CD4-positive, CD25-positive, alpha-beta regulatory T cell (primary cell): ENCODE data around the gene GNGT2. TPM values are rescaled to one million over a fixed set of nuclear protein-coding genes. Genes with fewer than 3 reads are reported as not detected.

Experiments used
- ATAC-seq, 2 donors: fragments of 150-1000 bp; cut with Tn5 transposase; one replicate each; pipeline ENCODE4 v1.10.0; 2021; ENCODE audit warnings: low read depth in 2 of 2, moderate number of reproducible peaks in 2 of 2, moderate library complexity in 1 of 2
- DNase-seq, 3 donors: peaks; one replicate each; pipeline versions ENCODE4 v3.0.0 to v3.0.0-alpha.2; 2012 to 2022; ENCODE audit warnings: mixed read lengths in 1 of 3
- H3K27ac ChIP-seq: one replicate; pipeline ENCODE4 v1.7.0; 2013; ENCODE audit warnings: mild to moderate bottlenecking, low read length; ENCODE audit not compliant: insufficient read depth, poor library complexity, severe bottlenecking
- H3K27me3 ChIP-seq: one replicate; pipeline ENCODE4 v1.7.0; 2013; ENCODE audit warnings: low read length; ENCODE audit not compliant: control insufficient read depth, insufficient read depth
- H3K36me3 ChIP-seq: one replicate; pipeline ENCODE4 v1.7.0; 2013; ENCODE audit warnings: mild to moderate bottlenecking, low read length, moderate library complexity; ENCODE audit not compliant: control insufficient read depth, insufficient read depth
- H3K4me1 ChIP-seq: 2 replicates; pipeline ENCODE4 v1.7.0; 2013; ENCODE audit warnings: mild to moderate bottlenecking, low read length; ENCODE audit not compliant: insufficient read depth, control insufficient read depth, poor library complexity, severe bottlenecking
- H3K4me3 ChIP-seq: one replicate; pipeline ENCODE4 v1.7.0; 2013; ENCODE audit warnings: low read depth, mild to moderate bottlenecking, low read length, moderate library complexity
- H3K9me3 ChIP-seq, 2 experiments: 1 replicate in 1 of 2; 2 replicates in 1 of 2; pipeline ENCODE4 v1.7.0; 2013; ENCODE audit warnings: low read length in 2 of 2, mild to moderate bottlenecking in 1 of 2, moderate library complexity in 1 of 2; ENCODE audit not compliant: control insufficient read depth in 2 of 2
- H3K27ac Mint-ChIP-seq, 3 donors: one replicate each; pipeline ENCODE4 v1.8.0; 2020 to 2022; ENCODE audit warnings: mild to moderate bottlenecking in 3 of 3, mixed read lengths in 3 of 3, moderate library complexity in 2 of 3
- H3K27me3 Mint-ChIP-seq: one replicate; pipeline ENCODE4 v1.8.0; 2022; ENCODE audit warnings: mild to moderate bottlenecking, mixed read lengths
- H3K36me3 Mint-ChIP-seq: one replicate; pipeline ENCODE4 v1.8.0; 2020; ENCODE audit warnings: mixed read lengths
- H3K4me1 Mint-ChIP-seq, 4 donors: one replicate each; pipeline ENCODE4 v1.8.0; 2020 to 2022; ENCODE audit warnings: mixed read lengths in 4 of 4, mild to moderate bottlenecking in 1 of 4
- H3K4me3 Mint-ChIP-seq, 4 donors: one replicate each; pipeline ENCODE4 v1.8.0; 2020 to 2022; ENCODE audit warnings: mild to moderate bottlenecking in 4 of 4, mixed read lengths in 4 of 4, moderate library complexity in 3 of 4
- H3K9me3 Mint-ChIP-seq, 7 donors: one replicate each; pipeline ENCODE4 v1.8.0; 2020 to 2022; ENCODE audit warnings: mixed read lengths in 7 of 7, mild to moderate bottlenecking in 3 of 7, moderate library complexity in 2 of 7
- polyA plus RNA-seq, 4 donors: library from polyadenylated mRNA; unstranded; fragments of 300-500 nt; fragmentation: Illumina TruSeq; gene quantifications; one replicate each; pipeline ENCODE4 v1.2.3, GENCODE V29; 2021
- total RNA-seq: library from RNA; stranded (reverse); gene quantifications from one replicate; pipeline ENCODE4 v1.2.3, GENCODE V29; 2022

GNGT2 gene
- total and polyA plus RNA-seq, 5 donors from 2014 or later: 1.5 to 11.4 (median 6.5) TPM

DNA sequence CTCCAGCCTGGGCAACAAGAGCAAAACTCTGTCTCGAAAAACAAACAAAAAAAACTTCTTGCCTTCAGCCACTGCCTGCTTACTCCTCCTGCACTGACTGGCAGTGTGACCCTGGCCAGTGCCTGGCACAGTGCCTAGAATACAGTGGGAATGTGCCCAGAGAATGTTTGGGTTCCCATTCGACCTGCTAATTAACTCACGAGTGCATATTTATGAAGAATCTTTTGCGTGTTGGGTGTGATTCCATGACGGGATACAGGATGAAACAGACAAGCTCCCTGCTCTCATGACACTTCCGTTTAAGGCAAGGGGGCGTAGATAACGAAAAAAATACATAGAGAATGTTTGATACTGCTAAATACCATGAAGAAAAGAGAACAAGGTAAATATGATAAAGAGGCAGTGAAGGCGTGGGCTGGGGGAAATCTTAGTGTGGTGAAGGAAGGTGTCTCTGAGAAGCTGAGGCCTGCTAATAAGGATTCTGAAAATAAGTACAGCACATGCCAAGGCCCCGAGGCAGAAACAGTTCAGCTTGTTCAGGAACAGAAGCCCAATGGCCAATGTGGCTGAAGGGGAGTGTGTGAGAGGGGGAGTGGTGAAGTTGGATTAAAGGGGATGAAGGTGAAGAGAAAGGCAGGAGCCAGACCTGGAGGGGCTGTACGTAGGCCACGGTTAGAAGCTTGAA is 4.4 kb upstream of the GNGT2 start:
- H3K4me1 ChIP-seq: peaks cover 77% of the 10 kb centered on the region
- Mint-ChIP-seq H3K4me1 (peaks cover 9 to 92% (median 62%) of the 10 kb centered on the region in 4 donors), H3K36me3 (peaks cover 7% of the 10 kb centered on the region), H3K27ac (peak overlapping the region; percentile 43 to 82 (median 56)), H3K4me3 (peak overlapping the region in 3 of 4 donors; percentile 60 to 81 (median 67)), H3K9me3 (peaks cover 0 to 2% (median 0%) of the 10 kb centered on the region in 7 donors), H3K27me3 (no peaks in the 10 kb centered on the region)
- ATAC-seq: no peak
- H3K9me3 ChIP-seq: no peaks in the 10 kb centered on the region
- no peak for DNase-seq
- H3K36me3 ChIP-seq: no peaks in the 10 kb centered on the region
- H3K4me3 ChIP-seq: no peak overlapping the region
- no peaks in the 10 kb centered on the region for H3K27me3 ChIP-seq
- no peak overlapping the region for H3K27ac ChIP-seq

DNA sequence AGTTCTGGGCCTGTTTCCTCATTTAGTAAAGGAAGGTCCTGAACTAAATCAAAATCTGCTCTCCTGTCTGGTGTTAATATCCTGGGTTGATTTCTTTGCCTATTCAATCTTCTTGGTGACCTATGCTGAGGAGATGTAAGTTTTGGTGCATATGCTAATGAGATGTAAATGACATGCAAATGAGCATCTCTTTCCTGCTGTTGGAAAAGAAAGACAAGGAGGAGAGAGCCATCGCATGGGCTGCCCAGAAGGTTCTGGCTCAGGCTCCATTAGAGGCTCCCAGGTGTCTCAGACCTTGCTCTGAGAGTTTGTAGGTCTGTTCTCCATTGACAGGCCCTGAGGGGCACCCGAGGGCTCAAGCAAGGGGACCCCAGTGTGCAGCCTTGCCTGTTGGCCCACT is 3.5 kb upstream of the GNGT2 start:
- no peak overlapping the region for H3K4me3 ChIP-seq

DNA sequence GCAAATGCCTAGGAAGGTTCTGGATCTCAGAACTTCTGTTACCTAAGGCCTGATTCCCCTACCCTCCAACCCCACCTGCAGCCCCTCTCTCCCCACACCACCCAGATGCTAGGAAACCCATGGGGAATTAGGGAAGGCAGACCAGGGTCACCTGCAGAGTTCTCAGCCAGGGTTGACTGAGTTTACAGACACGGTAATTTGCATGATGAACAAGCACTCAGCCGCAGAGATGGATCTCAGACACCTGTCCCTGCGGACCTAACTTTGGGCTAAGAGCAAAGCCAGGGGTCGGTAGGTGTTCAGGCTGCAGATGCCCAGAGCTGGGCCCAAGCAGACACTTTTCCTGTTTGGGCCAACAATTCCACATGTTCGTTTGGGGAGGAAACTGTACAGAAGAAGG is 3.0 kb upstream of the GNGT2 start:
- Mint-ChIP-seq H3K27me3 (no peaks in the 10 kb centered on the region), H3K4me1 (peaks cover 9 to 91% (median 67%) of the 10 kb centered on the region in 4 donors), H3K9me3 (no peaks in the 10 kb centered on the region), H3K27ac (peak overlapping the region; percentile 9 to 79 (median 78)), H3K4me3 (peak overlapping the region in 3 of 4 donors; percentile 59 to 99 (median 70)), H3K36me3 (peaks cover 7% of the 10 kb centered on the region)
- no peaks in the 10 kb centered on the region for H3K27me3 ChIP-seq
- H3K36me3 ChIP-seq: no peaks in the 10 kb centered on the region
- no peak overlapping the region for H3K27ac ChIP-seq
- peaks cover 76% of the 10 kb centered on the region for H3K4me1 ChIP-seq
- DNase-seq: no peak
- ATAC-seq: no peak
- no peaks in the 10 kb centered on the region for H3K9me3 ChIP-seq
- peak overlapping the region; percentile 52 for H3K4me3 ChIP-seq

More for the DNA sequence above, 3.5 kb upstream of the GNGT2 start:
- Histone ChIP-seq H3K36me3 (no peaks in the 10 kb centered on the region), H3K4me1 (peaks cover 77% of the 10 kb centered on the region), H3K27ac (no peak overlapping the region), H3K9me3 (no peaks in the 10 kb centered on the region), H3K27me3 (no peaks in the 10 kb centered on the region)
- H3K4me1 Mint-ChIP-seq: peaks cover 9 to 92% (median 67%) of the 10 kb centered on the region in 4 donors
- no peak for DNase-seq
- no peaks in the 10 kb centered on the region for H3K27me3 Mint-ChIP-seq
- peaks cover 7% of the 10 kb centered on the region for H3K36me3 Mint-ChIP-seq
- H3K27ac Mint-ChIP-seq: peak overlapping the region; percentile 9 to 79 (median 78)
- peaks cover 0 to 1% (median 0%) of the 10 kb centered on the region in 7 donors for H3K9me3 Mint-ChIP-seq
- H3K4me3 Mint-ChIP-seq: peak overlapping the region in 2 of 4 donors; percentile 59 to 99
- no peak for ATAC-seq

DNA sequence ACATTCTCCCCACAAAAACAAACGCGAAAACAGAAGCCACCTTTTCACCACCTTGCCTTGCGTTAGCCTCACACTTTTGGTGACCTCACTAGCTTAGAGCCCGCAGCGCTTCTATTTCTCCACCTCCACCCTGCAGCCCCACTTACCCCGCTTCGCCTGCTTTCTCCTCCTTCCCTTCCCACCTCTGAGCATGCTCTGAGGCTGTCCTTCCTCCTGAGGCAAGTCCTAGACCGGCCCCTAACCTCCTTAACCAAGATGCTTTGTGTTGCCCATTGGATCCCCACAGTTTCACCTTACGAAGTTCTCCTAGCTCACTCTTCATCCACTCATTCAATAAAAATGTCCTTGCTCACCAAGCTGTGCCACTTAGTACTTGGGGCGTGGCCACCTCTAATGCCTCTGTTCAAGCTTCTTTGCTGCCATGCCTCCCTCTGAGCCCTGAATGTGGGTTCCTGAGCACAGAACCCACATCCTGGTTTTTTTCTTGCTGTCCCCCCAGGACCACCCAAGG is 1.3 kb downstream of the GNGT2 start:
- Mint-ChIP-seq H3K9me3 (no peaks in the 10 kb centered on the region), H3K4me1 (peaks cover 5 to 61% (median 42%) of the 10 kb centered on the region in 4 donors), H3K36me3 (peaks cover 5% of the 10 kb centered on the region), H3K27me3 (no peaks in the 10 kb centered on the region), H3K4me3 (peak overlapping the region; percentile 91 to 99 (median 95)), H3K27ac (peak overlapping the region; percentile 80 to 99 (median 86))
- Histone ChIP-seq H3K27me3 (no peaks in the 10 kb centered on the region), H3K27ac (peak overlapping the region; percentile 77), H3K4me1 (peaks cover 43% of the 10 kb centered on the region), H3K4me3 (peak overlapping the region; percentile 42), H3K36me3 (no peaks in the 10 kb centered on the region), H3K9me3 (no peaks in the 10 kb centered on the region)
- ATAC-seq (no peak), DNase-seq (peak in 1 of 3 donors; percentile 44)

DNA sequence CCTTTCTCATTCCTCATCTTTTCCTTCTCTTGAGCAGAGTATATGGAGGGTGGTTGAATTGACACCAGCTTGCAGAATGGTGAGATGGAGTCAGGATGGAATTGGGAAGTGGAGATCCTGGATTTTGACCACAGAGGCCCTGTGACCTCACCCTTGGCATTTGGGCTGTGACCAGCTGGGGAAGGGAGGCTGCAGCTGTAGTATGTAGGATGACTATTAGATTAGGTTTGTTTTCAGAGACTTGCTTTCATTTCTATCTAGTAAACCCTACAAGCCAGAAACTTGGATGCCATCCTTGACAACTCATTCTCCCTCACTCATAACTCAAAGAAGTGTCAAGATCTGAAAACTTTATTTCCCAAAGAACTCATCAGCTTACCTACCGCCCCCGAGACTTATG is 5.9 kb downstream of the GNGT2 start:
- no peak overlapping the region for H3K4me3 Mint-ChIP-seq
- peaks cover 12% of the 10 kb centered on the region for H3K36me3 Mint-ChIP-seq

DNA sequence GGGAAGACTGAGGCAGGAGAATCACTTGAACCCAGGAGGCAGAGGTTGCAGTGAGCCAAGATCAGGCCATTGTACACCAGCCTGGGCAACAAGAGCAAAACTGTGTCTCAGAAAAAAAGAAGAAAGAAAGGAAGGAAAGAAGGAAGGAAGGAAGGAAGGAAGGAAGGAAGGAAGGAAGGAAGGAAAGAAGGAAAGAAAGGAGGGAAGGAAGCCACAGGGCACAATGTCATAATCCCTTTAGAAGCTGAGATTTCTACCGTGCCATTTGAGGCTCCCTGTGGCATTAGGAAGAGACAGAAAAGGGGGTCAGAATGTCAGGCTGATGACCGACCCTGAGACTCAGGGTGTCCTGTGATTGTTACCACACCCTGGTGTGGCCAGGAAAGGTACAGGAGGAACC is 6.6 kb downstream of the GNGT2 start:
- H3K36me3 Mint-ChIP-seq: peaks cover 12% of the 10 kb centered on the region
- Histone ChIP-seq H3K27me3 (no peaks in the 10 kb centered on the region), H3K36me3 (no peaks in the 10 kb centered on the region), H3K27ac (no peak overlapping the region), H3K4me1 (peaks cover 4% of the 10 kb centered on the region), H3K4me3 (no peak overlapping the region), H3K9me3 (no peaks in the 10 kb centered on the region)
- H3K4me1 Mint-ChIP-seq: peaks cover 0 to 9% (median 5%) of the 10 kb centered on the region in 4 donors
- no peaks in the 10 kb centered on the region for H3K9me3 Mint-ChIP-seq
- H3K27ac Mint-ChIP-seq: peak overlapping the region in 2 of 3 donors; percentile 22 to 33
- ATAC-seq (no peak), DNase-seq (no peak)
- no peak overlapping the region for H3K4me3 Mint-ChIP-seq
- H3K27me3 Mint-ChIP-seq: peaks cover 4% of the 10 kb centered on the region

More for the DNA sequence above, 5.9 kb downstream of the GNGT2 start:
- H3K4me3 ChIP-seq: no peak overlapping the region
- Mint-ChIP-seq H3K9me3 (no peaks in the 10 kb centered on the region), H3K27me3 (peaks cover 4% of the 10 kb centered on the region), H3K4me1 (peaks cover 0 to 16% (median 12%) of the 10 kb centered on the region in 4 donors), H3K27ac (no peak overlapping the region)
- DNase-seq: no peak
- peaks cover 11% of the 10 kb centered on the region for H3K4me1 ChIP-seq
- no peaks in the 10 kb centered on the region for H3K36me3 ChIP-seq
- no peak for ATAC-seq
- H3K27me3 ChIP-seq: no peaks in the 10 kb centered on the region
- H3K9me3 ChIP-seq: no peaks in the 10 kb centered on the region
- no peak overlapping the region for H3K27ac ChIP-seq

DNA sequence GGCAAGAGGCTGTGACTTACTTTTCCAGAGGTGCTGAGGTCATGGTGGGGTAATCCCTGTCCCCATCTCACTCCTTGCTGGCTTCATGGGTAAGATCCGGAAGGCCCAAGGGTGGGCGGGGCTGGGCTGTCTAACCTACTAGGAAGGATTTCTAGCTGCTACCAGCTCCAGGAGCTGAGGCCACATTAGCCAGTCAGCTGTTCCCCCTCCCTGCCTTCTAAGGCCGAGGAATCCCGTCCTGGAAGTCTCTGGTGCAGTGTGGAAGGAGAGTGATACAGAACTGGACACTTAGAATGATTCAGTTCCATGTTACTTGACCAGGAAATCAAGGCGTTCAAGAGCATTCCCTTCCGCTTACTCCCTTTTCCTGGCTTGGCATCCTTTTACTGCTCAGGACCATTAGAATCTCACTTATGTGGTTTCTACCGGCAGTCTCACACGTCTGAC is 8.9 kb downstream of the GNGT2 start:
- H3K27me3 Mint-ChIP-seq: peaks cover 4% of the 10 kb centered on the region
- ATAC-seq: no peak
- Histone ChIP-seq H3K4me1 (no peaks in the 10 kb centered on the region), H3K27ac (no peak overlapping the region), H3K9me3 (no peaks in the 10 kb centered on the region), H3K27me3 (no peaks in the 10 kb centered on the region), H3K4me3 (no peak overlapping the region), H3K36me3 (no peaks in the 10 kb centered on the region)
- H3K4me1 Mint-ChIP-seq: peaks cover 0 to 6% (median under 1%) of the 10 kb centered on the region in 4 donors
- peaks cover 12% of the 10 kb centered on the region for H3K36me3 Mint-ChIP-seq
- DNase-seq: no peak
- H3K9me3 Mint-ChIP-seq: no peaks in the 10 kb centered on the region
- no peak overlapping the region for H3K4me3 Mint-ChIP-seq
- no peak overlapping the region for H3K27ac Mint-ChIP-seq
